HepG2 (cell line): ENCODE measurements around the gene MAP3K4. TPM values are rescaled to one million over a fixed set of nuclear protein-coding genes. Genes with fewer than 3 reads are reported as not detected.

Source experiments
- CHCHD3 ChIP-seq: sonication (generic); formaldehyde crosslinking; IDR thresholded peaks from 2 replicates; pipeline ENCODE4 v1.8.0; 2022; ENCODE audit warnings: mild to moderate bottlenecking, missing genetic modification reagents, moderate library complexity
- EZH2 ChIP-seq: conservative IDR thresholded peaks from 2 replicates; pipeline ENCODE4 v1.6.1; 2012; ENCODE audit warnings: mild to moderate bottlenecking, low read depth, low read length, moderate library complexity
- HMG20A ChIP-seq: IDR thresholded peaks from 2 replicates; pipeline ENCODE4 v1.6.1; 2016; ENCODE audit warnings: borderline replicate concordance
- HOXA9 ChIP-seq: sonication (generic); formaldehyde crosslinking; IDR thresholded peaks from 2 replicates; pipeline ENCODE4 v1.8.1; 2022; ENCODE audit warnings: missing genetic modification reagents, mild to moderate bottlenecking, moderate library complexity, borderline replicate concordance
- MED13 ChIP-seq: sonication (generic); formaldehyde crosslinking; IDR thresholded peaks from 2 replicates; pipeline ENCODE4 v1.5.0; 2020; ENCODE audit warnings: missing genetic modification reagents
- MTF1 ChIP-seq: sonication (generic); formaldehyde crosslinking; IDR thresholded peaks from 2 replicates; pipeline ENCODE4 v1.5.0; 2020; ENCODE audit warnings: missing genetic modification reagents
- PPARG ChIP-seq: conservative IDR thresholded peaks from 2 replicates; pipeline ENCODE4 v1.6.1; 2016; ENCODE audit warnings: missing biosample characterization, missing genetic modification reagents
- RBFOX2 ChIP-seq: fragments of 200-400 bp; formaldehyde crosslinking; IDR thresholded peaks from 2 replicates; pipeline ENCODE4 v1.6.1; 2017; ENCODE audit warnings: low read depth, mild to moderate bottlenecking, low read length
- SATB2 ChIP-seq: sonication (generic); formaldehyde crosslinking; IDR thresholded peaks from 2 replicates; pipeline ENCODE4 v1.5.0; 2020; ENCODE audit warnings: missing genetic modification reagents
- ZNF230 ChIP-seq: sonication (generic); formaldehyde crosslinking; IDR thresholded peaks from 2 replicates; pipeline ENCODE4 v1.4.0; 2020; ENCODE audit warnings: mild to moderate bottlenecking, missing genetic modification reagents
- ZNF335 ChIP-seq: sonication (generic); formaldehyde crosslinking; IDR thresholded peaks from 2 replicates; pipeline ENCODE4 v1.4.0; 2020; ENCODE audit warnings: missing genetic modification reagents
- ZNF441 ChIP-seq: sonication (generic); formaldehyde crosslinking; IDR thresholded peaks from 2 replicates; pipeline ENCODE4 v1.7.0; 2021; ENCODE audit warnings: missing genetic modification reagents, borderline replicate concordance
- ZNF547 ChIP-seq: sonication (generic); formaldehyde crosslinking; IDR thresholded peaks from 2 replicates; pipeline ENCODE4 v1.5.1; 2020; ENCODE audit warnings: mild to moderate bottlenecking, missing genetic modification reagents
- polyA plus RNA-seq, 8 experiments: library from polyadenylated mRNA; depleted of rRNA in 3 of 8; stranded (reverse) in 7 of 8; unstranded in 1 of 8; fragments of >200 nt; fragmentation: Illumina TruSeq in 4 of 8; extraction: Trizol in 4 of 8; gene quantifications; 2 replicates each; pipeline versions ENCODE4 v1.2.1 to v1.2.3, GENCODE V29; 2011 to 2016; ENCODE audit warnings: low read depth in 4 of 8, missing spikeins in 1 of 8, mixed read lengths in 1 of 8; ENCODE audit not compliant: insufficient read depth in 1 of 8
- total RNA-seq, 5 experiments: library from RNA; depleted of rRNA; stranded (reverse); fragments of >200 nt; fragmentation: Illumina TruSeq; extraction: Trizol; gene quantifications; 2 replicates each; pipeline ENCODE4 v1.2.3, GENCODE V29; 2016; ENCODE audit warnings: low read depth in 1 of 5
- TF ChIP-seq, protein P1 (sequence below): sonication (generic); formaldehyde crosslinking; IDR thresholded peaks from 2 replicates; pipeline ENCODE4 v1.5.0; 2020; ENCODE audit warnings: mild to moderate bottlenecking, missing genetic modification reagents
- TF ChIP-seq, protein P2 (sequence below): sonication (generic); formaldehyde crosslinking; IDR thresholded peaks from 2 replicates; pipeline ENCODE4 v1.4.0; 2020; ENCODE audit warnings: missing genetic modification reagents
- TF ChIP-seq, protein P3 (sequence below): sonication (generic); formaldehyde crosslinking; IDR thresholded peaks from 2 replicates; pipeline ENCODE4 v1.8.0; 2022; ENCODE audit warnings: missing genetic modification reagents, mild to moderate bottlenecking, borderline replicate concordance
- TF ChIP-seq, protein P4 (sequence below): sonication (generic); formaldehyde crosslinking; IDR thresholded peaks from 2 replicates; pipeline ENCODE4 v1.4.0; 2020; ENCODE audit warnings: mild to moderate bottlenecking, missing genetic modification reagents, borderline replicate concordance
- TF ChIP-seq, protein P5 (sequence below): sonication (generic); formaldehyde crosslinking; IDR thresholded peaks from 2 replicates; pipeline ENCODE4 v1.4.0; 2020; ENCODE audit warnings: mild to moderate bottlenecking, missing genetic modification reagents

Gene MAP3K4
- total and polyA plus RNA-seq, 2 of the 13 experiments (the other 11 are each of a cell fraction or from before 2014, with no cell fraction given) = 12.9 to 33.6 TPM

DNA sequence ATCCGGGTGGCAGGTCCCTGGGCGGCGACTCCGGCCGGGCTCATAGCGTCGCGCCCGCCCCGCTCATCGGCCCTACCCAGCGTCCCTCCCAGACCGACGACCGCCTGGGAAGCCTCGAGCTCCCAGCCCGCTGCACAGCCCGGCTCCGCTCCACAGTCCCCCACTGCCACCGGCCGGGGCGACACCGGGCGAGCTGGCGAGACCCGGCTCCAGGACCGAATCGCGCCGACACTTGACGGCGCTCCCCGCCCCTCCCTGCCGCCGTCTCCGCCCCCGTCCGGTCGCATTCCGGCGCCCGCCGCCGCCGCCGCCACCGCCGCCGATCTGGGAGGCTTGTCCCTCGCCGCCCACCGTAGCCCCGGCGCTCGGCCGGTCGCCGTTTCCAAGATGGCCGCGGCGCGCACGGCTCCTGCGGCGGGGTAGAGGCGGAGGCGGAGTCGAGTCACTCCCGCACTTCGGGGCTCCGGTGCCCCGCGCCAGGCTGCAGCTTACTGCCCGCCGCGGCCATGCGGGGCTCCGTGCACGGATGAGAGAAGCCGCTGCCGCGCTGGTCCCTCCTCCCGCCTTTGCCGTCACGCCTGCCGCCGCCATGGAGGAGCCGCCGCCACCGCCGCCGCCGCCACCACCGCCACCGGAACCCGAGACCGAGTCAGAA lies at the start of gene MAP3K4 (continued):
- TF ChIP-seq, protein P1, sequence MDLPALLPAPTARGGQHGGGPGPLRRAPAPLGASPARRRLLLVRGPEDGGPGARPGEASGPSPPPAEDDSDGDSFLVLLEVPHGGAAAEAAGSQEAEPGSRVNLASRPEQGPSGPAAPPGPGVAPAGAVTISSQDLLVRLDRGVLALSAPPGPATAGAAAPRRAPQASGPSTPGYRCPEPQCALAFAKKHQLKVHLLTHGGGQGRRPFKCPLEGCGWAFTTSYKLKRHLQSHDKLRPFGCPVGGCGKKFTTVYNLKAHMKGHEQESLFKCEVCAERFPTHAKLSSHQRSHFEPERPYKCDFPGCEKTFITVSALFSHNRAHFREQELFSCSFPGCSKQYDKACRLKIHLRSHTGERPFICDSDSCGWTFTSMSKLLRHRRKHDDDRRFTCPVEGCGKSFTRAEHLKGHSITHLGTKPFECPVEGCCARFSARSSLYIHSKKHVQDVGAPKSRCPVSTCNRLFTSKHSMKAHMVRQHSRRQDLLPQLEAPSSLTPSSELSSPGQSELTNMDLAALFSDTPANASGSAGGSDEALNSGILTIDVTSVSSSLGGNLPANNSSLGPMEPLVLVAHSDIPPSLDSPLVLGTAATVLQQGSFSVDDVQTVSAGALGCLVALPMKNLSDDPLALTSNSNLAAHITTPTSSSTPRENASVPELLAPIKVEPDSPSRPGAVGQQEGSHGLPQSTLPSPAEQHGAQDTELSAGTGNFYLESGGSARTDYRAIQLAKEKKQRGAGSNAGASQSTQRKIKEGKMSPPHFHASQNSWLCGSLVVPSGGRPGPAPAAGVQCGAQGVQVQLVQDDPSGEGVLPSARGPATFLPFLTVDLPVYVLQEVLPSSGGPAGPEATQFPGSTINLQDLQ = no peak
- peak; percentile 48; the same call in 1 of the 2 replicates for TF ChIP-seq MED13 (CRISPR knock-in tag)
- no peak for TF ChIP-seq EZH2
- TF ChIP-seq, protein P2, sequence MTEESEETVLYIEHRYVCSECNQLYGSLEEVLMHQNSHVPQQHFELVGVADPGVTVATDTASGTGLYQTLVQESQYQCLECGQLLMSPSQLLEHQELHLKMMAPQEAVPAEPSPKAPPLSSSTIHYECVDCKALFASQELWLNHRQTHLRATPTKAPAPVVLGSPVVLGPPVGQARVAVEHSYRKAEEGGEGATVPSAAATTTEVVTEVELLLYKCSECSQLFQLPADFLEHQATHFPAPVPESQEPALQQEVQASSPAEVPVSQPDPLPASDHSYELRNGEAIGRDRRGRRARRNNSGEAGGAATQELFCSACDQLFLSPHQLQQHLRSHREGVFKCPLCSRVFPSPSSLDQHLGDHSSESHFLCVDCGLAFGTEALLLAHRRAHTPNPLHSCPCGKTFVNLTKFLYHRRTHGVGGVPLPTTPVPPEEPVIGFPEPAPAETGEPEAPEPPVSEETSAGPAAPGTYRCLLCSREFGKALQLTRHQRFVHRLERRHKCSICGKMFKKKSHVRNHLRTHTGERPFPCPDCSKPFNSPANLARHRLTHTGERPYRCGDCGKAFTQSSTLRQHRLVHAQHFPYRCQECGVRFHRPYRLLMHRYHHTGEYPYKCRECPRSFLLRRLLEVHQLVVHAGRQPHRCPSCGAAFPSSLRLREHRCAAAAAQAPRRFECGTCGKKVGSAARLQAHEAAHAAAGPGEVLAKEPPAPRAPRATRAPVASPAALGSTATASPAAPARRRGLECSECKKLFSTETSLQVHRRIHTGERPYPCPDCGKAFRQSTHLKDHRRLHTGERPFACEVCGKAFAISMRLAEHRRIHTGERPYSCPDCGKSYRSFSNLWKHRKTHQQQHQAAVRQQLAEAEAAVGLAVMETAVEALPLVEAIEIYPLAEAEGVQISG (CRISPR knock-in tag) = peak; percentile 83
- no peak; the same call in 1 of the 2 replicates for TF ChIP-seq ZNF230 (CRISPR knock-in tag)
- peak; percentile 92 for TF ChIP-seq RBFOX2
- no peak; the same call in 1 of the 2 replicates for TF ChIP-seq CHCHD3 (CRISPR knock-in tag)
- no peak for TF ChIP-seq PPARG (CRISPR knock-in tag)
- peak; percentile 99 for TF ChIP-seq ZNF547 (CRISPR knock-in tag)
- TF ChIP-seq, protein P3, sequence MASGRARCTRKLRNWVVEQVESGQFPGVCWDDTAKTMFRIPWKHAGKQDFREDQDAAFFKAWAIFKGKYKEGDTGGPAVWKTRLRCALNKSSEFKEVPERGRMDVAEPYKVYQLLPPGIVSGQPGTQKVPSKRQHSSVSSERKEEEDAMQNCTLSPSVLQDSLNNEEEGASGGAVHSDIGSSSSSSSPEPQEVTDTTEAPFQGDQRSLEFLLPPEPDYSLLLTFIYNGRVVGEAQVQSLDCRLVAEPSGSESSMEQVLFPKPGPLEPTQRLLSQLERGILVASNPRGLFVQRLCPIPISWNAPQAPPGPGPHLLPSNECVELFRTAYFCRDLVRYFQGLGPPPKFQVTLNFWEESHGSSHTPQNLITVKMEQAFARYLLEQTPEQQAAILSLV (CRISPR knock-in tag) = peak; percentile 89; the same call in 1 of the 2 replicates
- TF ChIP-seq, protein P4, sequence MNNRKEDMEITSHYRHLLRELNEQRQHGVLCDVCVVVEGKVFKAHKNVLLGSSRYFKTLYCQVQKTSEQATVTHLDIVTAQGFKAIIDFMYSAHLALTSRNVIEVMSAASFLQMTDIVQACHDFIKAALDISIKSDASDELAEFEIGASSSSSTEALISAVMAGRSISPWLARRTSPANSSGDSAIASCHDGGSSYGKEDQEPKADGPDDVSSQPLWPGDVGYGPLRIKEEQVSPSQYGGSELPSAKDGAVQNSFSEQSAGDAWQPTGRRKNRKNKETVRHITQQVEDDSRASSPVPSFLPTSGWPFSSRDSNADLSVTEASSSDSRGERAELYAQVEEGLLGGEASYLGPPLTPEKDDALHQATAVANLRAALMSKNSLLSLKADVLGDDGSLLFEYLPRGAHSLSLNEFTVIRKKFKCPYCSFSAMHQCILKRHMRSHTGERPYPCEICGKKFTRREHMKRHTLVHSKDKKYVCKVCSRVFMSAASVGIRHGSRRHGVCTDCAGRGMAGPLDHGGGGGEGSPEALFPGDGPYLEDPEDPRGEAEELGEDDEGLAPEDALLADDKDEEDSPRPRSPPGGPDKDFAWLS (CRISPR knock-in tag) = no peak
- TF ChIP-seq HMG20A = no peak
- TF ChIP-seq ZNF441 (CRISPR knock-in tag) = peak; percentile 88
- TF ChIP-seq SATB2 (CRISPR knock-in tag) = no peak
- TF ChIP-seq ZNF335 (CRISPR knock-in tag) = no peak; the same call in 1 of the 2 replicates
- TF ChIP-seq, protein P5, sequence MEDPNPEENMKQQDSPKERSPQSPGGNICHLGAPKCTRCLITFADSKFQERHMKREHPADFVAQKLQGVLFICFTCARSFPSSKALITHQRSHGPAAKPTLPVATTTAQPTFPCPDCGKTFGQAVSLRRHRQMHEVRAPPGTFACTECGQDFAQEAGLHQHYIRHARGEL (CRISPR knock-in tag) = no peak
- TF ChIP-seq HOXA9 (CRISPR knock-in tag) = no peak
- TF ChIP-seq MTF1 = no peak; the same call in 1 of the 2 replicates
